ENCODE results near the gene IL36RN.

DNA sequence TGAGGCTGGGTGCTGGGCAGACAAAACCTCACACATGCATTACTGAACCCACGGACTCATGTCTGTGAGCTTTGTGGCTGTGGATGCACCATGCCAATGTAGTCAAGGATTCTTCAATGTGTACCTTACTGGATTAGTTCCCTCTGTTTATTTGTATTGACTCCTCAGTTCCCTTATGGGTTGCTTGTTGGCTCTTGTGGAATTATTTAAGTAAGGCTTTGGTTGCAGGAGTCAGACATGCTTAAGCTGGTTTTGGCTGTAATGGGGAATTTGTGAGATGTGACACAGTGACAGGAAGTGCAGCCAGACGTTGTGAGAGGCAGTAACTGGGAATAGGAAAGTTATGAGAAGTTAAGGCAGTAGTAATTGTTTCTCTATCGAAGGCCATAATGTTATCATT, 54.8 kb downstream of the IL36RN start:
- TF ChIP-seq, protein P1, sequence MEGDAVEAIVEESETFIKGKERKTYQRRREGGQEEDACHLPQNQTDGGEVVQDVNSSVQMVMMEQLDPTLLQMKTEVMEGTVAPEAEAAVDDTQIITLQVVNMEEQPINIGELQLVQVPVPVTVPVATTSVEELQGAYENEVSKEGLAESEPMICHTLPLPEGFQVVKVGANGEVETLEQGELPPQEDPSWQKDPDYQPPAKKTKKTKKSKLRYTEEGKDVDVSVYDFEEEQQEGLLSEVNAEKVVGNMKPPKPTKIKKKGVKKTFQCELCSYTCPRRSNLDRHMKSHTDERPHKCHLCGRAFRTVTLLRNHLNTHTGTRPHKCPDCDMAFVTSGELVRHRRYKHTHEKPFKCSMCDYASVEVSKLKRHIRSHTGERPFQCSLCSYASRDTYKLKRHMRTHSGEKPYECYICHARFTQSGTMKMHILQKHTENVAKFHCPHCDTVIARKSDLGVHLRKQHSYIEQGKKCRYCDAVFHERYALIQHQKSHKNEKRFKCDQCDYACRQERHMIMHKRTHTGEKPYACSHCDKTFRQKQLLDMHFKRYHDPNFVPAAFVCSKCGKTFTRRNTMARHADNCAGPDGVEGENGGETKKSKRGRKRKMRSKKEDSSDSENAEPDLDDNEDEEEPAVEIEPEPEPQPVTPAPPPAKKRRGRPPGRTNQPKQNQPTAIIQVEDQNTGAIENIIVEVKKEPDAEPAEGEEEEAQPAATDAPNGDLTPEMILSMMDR (IDR thresholded peaks at IDR 0.05) = no peak
- TF ChIP-seq POLR2A (IDR thresholded peaks at IDR 0.05) = no peak

All from heart left ventricle (tissue), 13 donors.